IPS-11a (cell line): Measurements from ENCODE around the gene NUP210.

Experiments used
- H3K4me3 ChIP-seq: one replicate; pipeline ENCODE4 v1.5.1; 2013; ENCODE audit warnings: low read depth, low read length, control low read depth

Gene NUP210

DNA sequence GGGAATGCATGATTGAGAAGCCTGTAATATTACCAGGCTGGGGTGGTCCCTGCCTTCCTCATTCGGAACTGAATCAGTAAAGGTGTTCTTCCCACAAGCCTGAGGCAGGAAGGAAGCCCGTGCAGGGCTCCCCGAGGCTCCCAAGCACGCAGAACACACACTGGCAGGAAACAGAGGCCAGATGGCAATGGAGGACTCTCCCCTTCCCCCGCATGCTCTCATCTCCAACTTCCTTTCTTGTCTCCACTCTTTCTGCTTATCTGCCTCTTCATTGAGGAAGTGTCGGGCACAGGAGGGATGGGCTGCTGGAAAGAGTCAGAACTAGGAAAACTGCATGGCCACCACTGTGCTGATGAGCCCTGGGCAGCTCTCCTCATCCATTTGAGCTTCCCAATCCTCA, 123.5 kb downstream of the NUP210 start:
- H3K4me3 ChIP-seq = no peak overlapping the region

GRCh38 chr3:13294442-13295351, 125.4 kb downstream of the NUP210 start:
- H3K4me3 ChIP-seq = no peak overlapping the region

GRCh38 chr3:13292375-13292774, 127.7 kb downstream of the NUP210 start:
- no peak overlapping the region for H3K4me3 ChIP-seq

- no peak overlapping the region for H3K4me3 ChIP-seq
These were observed 129.2 kb downstream of the NUP210 start for GRCh38 chr3:13290941-13291340.

DNA sequence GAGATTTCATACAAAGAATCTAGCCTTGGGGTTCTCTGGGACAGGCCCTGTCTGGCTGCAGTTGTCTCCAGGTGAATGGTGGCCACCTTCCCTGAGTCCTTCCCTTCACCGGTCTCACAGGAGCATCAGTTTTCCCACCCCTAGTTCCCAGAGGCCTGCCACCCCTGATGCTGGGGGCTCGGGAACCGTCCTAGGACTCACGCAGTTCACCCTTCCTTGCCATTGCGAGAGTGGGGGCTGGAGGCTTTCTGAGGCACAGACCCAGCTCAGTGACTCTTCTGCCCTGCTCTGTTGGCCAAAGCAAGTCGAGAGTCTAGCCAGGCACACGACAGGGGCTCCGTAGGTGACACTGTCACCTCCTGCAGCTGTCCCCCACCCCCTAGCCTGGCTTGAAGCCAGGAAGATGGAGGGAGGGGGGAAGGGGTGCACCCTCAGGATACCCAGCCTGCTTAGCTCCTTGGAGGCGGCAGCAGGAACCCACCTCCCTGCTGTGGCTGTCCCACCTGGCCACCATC, 130.3 kb downstream of the NUP210 start:
- no peak overlapping the region for H3K4me3 ChIP-seq

GRCh38 chr3:13288732-13289718, 131.1 kb downstream of the NUP210 start:
- no peak overlapping the region for H3K4me3 ChIP-seq

DNA sequence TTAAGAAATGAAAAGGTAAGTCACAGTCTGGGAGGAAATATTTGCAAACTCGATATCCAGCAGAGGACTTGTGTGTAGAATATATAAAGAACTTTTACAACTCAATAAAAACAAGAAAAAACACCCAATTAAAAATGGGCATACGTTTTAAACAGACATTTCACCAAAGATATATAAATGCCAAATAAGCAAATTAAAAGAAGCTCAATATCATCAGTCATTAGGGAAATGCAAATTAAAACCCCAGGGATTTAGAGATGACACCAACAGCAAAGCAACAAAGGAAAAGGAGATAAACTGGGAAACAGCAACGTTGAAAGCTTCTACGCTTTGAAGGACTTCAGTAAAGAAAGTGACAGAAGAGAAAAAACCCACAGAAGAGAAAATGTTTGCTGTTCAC, 132.3 kb downstream of the NUP210 start:
- H3K4me3 ChIP-seq = no peak overlapping the region

- no peak overlapping the region for H3K4me3 ChIP-seq
These were observed 133.2 kb downstream of the NUP210 start for GRCh38 chr3:13286873-13287272.

- H3K4me3 ChIP-seq = no peak overlapping the region
These were observed 135.0 kb downstream of the NUP210 start for GRCh38 chr3:13285007-13285567.

DNA sequence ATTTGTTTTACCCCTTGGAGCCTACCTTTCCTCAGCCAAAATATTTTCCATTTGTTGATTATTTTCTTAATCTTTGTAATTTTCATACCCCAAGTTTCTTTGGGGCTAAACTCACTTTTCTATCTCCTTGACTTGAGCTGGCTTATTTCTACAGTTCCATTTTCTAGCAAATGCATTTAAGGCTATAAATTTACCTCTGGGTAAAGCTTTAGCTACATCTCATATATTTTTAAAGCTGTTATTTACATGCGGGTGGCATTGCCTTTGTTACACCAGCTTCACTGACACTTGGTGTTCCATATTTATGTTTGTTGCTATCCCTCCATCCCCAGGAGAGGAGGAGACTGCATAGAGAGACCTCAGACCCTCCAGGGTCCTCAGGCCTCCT, 136.3 kb downstream of the NUP210 start:
- H3K4me3 ChIP-seq = no peak overlapping the region

DNA sequence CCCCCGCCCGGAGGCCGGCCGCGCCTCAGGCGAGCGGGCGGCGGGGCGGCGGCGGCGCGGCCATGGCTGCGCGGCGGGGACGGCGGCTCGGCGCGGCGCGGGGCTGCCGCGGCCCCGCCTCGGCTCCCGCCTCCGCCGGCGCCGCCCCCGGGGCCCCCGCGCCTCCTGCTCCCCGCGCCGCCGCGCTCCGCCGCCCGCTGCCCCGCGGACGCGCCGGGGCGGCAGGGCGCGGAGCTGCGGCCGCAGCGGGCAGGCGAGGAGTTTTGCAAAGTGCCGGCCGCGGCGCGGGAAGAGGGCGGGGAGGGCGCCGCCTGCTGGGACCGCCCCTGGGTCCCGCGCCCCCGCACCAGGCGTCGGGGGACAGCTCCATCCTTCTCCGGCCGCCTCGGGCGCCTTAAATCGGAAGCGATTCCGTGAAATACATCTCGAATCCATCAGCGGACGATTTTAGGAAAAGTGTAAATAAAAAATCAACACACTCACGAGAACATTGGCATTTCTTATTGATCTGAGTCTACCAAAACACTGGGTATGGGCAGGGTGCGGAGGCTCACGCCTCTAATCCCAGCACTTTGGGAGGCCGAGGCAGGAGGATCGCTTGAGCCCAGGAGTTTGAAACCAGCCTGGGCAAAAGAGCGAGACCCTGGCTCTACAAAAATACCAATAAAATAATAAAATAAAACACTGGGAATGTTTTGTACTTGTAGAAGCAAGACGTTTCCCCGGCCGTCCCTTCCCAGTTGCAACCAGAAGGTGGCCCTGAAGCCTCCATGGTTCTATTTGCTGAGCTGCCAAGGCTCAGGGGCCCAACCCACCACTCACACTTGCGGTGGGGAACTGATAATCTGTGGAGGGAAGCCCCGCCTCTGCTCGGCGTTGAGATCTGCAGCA, 136.9 kb downstream of the NUP210 start:
- H3K4me3 ChIP-seq = peak overlapping the region; percentile 20

DNA sequence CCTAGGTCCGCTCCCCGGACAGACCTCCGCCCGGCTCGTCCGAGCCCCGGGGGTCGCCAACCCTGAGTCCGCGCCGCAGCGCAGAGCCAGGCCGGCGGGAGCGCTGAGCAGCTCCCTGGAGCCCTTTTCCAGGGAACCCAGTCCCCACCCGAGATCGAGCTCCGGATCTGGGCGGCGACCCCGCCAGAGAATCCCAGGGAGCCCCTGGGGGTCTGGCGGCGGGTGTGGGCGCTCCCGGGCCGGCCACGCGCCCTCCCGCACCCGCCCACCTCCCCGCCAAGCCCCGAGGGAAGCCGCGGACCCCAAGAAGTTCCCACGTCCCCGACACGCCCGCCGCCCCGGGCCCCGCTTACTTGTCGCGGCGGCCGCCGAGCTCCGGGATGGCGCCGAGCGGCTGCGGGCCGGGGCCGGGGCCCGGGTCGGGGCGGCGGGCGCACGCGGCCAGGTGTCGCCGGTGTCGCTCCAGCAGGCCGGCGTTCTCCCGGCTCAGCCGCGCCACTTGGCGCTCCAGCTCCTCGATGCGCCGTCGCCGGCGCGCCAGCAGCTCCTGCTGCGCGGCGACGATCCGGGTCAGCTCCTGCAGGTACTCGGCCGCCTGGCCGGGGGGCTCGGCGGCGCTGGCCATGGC, 137.7 kb downstream of the NUP210 start:
- H3K4me3 ChIP-seq = peak overlapping the region; percentile 39

DNA sequence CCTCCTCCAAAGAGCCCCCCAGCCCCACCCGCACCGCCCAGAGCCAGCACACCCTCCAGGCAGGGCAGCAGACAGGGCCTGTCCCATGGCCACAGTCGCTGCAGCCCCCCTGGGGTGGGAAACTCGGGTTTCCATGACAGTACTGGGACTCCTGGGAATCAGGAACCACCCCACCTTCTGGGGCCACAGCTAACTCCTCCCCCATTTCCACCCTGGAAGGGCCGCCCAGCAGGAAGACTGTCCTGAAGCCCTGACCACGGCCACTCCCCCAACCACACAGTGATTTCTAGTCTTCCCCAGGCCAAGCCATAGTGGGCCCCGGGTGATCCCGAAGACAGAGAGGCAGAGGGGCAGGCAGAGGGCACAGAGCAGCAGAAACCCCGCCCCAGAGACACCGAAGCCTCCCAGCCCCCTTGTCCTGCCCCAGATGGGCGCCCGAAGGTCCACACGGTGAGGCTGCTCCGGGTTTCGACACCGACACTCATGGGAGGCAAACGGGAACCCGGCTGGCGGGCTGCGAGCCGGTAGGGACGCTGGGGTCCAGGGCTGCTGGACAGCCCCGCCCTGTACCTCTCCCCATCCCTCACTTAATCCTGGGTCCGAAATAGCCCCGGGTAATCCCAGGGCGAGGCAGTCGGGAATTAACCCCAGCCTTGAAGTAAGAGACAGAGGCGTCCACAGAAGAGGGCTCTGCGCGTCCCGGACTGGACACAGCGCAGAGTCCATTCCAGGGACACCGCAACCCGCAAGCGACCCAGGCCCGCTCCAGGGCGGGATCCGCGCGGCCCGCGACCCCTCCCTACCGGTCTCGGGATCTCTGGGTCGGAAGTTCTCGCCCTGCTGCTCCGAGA, 138.4 kb downstream of the NUP210 start:
- H3K4me3 ChIP-seq = peak overlapping the region; percentile 39

DNA sequence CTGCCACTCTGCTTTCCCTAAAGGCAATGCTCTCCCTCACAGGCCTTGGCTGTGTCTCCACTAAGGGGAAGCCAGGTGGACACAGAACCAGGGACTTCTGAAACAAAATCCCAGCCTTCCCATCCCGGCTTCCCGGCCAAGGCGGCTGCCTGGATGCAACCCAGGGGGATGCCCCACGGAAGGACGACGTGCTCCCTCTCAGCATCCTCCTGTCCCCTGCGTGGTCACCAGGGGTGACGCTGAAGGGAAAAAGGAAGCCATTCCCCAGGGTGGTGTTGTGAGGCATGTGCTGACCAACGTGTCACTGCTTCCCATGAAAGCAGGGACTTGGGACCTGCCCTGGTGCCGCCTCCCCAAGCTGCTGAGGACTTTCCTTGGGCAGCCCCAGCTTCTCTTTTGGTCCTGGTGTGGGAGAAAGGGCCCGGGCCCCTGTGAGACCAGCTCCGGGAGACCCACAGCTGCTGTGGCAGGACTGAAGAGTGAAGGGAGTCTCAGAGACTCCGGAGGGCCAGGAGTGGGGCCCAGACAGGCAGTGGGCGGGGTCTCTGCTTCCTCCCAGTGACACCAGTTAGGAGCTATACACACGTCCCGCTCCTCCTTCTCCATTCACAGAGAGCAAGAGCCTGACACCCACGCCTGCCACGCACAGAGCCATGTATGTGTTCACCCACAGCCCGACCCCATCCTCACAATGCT, 139.2 kb downstream of the NUP210 start:
- H3K4me3 ChIP-seq = no peak overlapping the region

- H3K4me3 ChIP-seq = no peak overlapping the region
These were observed 139.9 kb downstream of the NUP210 start for GRCh38 chr3:13280122-13280790.

DNA sequence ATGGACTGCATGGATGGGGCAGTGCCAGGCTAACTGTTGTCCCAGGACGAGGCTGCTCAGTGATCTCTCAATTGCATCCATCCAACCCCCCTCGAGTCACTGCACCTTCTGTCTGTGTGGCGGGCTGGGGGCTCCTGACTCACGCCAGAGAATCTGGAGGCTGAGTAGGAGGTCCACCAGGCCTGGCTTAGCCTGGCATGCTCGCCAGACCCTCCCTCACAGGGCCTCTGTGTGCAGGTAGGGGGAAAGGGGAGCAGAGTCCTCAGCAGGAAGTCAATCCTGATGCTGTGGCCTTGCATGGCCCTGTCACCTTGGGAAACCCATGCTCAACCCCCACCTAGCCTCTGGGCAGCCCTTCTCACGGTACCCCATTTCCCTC, 140.6 kb downstream of the NUP210 start:
- H3K4me3 ChIP-seq = no peak overlapping the region

DNA sequence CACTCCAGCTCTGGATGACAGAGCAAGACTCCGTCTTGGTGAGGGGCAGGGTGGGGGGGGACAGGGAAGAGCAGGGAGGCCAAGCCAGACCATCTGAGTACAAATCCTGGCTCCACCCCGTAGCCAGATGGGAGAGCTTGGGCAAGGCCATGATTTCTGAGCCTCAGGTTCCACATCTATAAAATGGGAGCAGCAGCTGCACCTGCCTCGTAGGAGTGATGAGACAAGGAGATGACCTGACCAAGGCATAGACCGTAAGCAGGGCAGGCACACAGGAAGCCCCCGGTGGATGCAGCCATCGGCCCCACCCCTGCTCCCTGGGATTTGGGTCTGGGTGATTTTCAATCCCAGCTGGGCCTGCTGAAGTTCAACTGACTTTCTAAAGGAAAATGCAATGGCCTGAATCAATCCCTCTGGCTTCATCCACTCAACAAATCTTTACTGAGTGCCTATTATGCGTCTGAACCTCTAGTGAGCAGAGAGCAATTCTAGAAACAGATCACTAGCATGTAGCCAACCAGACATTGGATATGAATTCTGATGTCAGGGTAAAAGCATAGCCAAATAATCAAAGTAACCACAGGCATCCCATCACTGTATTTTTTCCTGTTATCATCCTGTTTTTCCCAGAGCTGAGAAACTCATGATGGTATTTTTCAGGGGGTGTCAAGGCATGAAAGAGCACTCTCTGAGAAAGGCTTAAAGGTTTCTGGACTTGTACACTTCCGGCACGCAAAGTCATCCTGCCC, 141.2 kb downstream of the NUP210 start:
- no peak overlapping the region for H3K4me3 ChIP-seq
